HepG2 (cell line): ENCODE results near the gene AMIGO1. TPM values are rescaled to one million over a fixed set of nuclear protein-coding genes. Genes with fewer than 3 reads are reported as not detected.

Experiments used
- BCL6 ChIP-seq: IDR thresholded peaks from 2 replicates; pipeline ENCODE4 v1.6.1; 2016; ENCODE audit warnings: missing genetic modification reagents, missing compliant biosample characterization
- CEBPG ChIP-seq: IDR thresholded peaks from 2 replicates; pipeline ENCODE4 v1.6.1; 2016
- ELF3 ChIP-seq: IDR thresholded peaks from 2 replicates; pipeline ENCODE4 v1.6.1; 2016; ENCODE audit warnings: missing genetic modification reagents, missing compliant biosample characterization
- NFKB2 ChIP-seq: sonication (generic); formaldehyde crosslinking; IDR thresholded peaks from 2 replicates; pipeline ENCODE4 v1.4.0; 2020; ENCODE audit warnings: missing genetic modification reagents, borderline replicate concordance
- NKX3-1 ChIP-seq: sonication (generic); formaldehyde crosslinking; IDR thresholded peaks from 2 replicates; pipeline ENCODE4 v1.5.0; 2020; ENCODE audit warnings: missing genetic modification reagents
- TGIF2 ChIP-seq: IDR thresholded peaks from 2 replicates; pipeline ENCODE4 v1.6.1; 2016; ENCODE audit warnings: control low read depth, missing compliant biosample characterization
- ZNF224 ChIP-seq: sonication (generic); formaldehyde crosslinking; IDR thresholded peaks from 2 replicates; pipeline ENCODE4 v1.5.0; 2020; ENCODE audit warnings: mild to moderate bottlenecking, missing genetic modification reagents
- ZNF225 ChIP-seq: sonication (generic); formaldehyde crosslinking; IDR thresholded peaks from 2 replicates; pipeline ENCODE4 v1.4.0; 2020; ENCODE audit warnings: mild to moderate bottlenecking, missing genetic modification reagents
- ZNF24 ChIP-seq: fragments of 450-650 bp; IDR thresholded peaks from 2 replicates; pipeline ENCODE4 v1.6.1; 2017; ENCODE audit warnings: antibody characterized with exemption, mild to moderate bottlenecking
- ZNF564 ChIP-seq: sonication (generic); formaldehyde crosslinking; IDR thresholded peaks from 2 replicates; pipeline ENCODE4 v1.8.1; 2023; ENCODE audit warnings: mild to moderate bottlenecking, missing genetic modification reagents
- ZNF598 ChIP-seq: sonication (generic); formaldehyde crosslinking; IDR thresholded peaks from 2 replicates; pipeline ENCODE4 v1.5.1; 2020; ENCODE audit warnings: mild to moderate bottlenecking, missing genetic modification reagents, borderline replicate concordance
- ZNF747 ChIP-seq: sonication (generic); formaldehyde crosslinking; IDR thresholded peaks from 2 replicates; pipeline ENCODE4 v1.8.1; 2023; ENCODE audit warnings: missing genetic modification reagents, mild to moderate bottlenecking, borderline replicate concordance
- polyA plus RNA-seq, 8 experiments: library from polyadenylated mRNA; depleted of rRNA in 3 of 8; stranded (reverse) in 7 of 8; unstranded in 1 of 8; fragments of >200 nt; fragmentation: Illumina TruSeq in 4 of 8; extraction: Trizol in 4 of 8; gene quantifications; 2 replicates each; pipeline versions ENCODE4 v1.2.1 to v1.2.3, GENCODE V29; 2011 to 2016; ENCODE audit warnings: low read depth in 4 of 8, missing spikeins in 1 of 8, mixed read lengths in 1 of 8; ENCODE audit not compliant: insufficient read depth in 1 of 8
- total RNA-seq, 5 experiments: library from RNA; depleted of rRNA; stranded (reverse); fragments of >200 nt; fragmentation: Illumina TruSeq; extraction: Trizol; gene quantifications; 2 replicates each; pipeline ENCODE4 v1.2.3, GENCODE V29; 2016; ENCODE audit warnings: low read depth in 1 of 5
- TF ChIP-seq, protein P1 (sequence below), 2 experiments: fragments of 450-650 bp in 1 of 2; sonication (generic) in 1 of 2; formaldehyde crosslinking in 1 of 2; IDR thresholded peaks; 2 replicates each; pipeline versions ENCODE4 v1.6.1 to v1.8.0; 2016 to 2022; ENCODE audit warnings: antibody characterized with exemption in 1 of 2, mild to moderate bottlenecking in 1 of 2, missing genetic modification reagents in 1 of 2
- TF ChIP-seq, protein P2 (sequence below): IDR thresholded peaks from 2 replicates; pipeline ENCODE4 v1.6.1; 2016; ENCODE audit warnings: low read depth, borderline replicate concordance
- TF ChIP-seq, protein P3 (sequence below): IDR thresholded peaks from 2 replicates; pipeline ENCODE4 v1.6.1; 2018; ENCODE audit warnings: missing genetic modification reagents
- TF ChIP-seq, protein P4 (sequence below): sonication (generic); formaldehyde crosslinking; IDR thresholded peaks from 2 replicates; pipeline ENCODE4 v1.4.0; 2020; ENCODE audit warnings: missing genetic modification reagents, borderline replicate concordance

Gene AMIGO1
- total and polyA plus RNA-seq, 2 of the 13 experiments (the other 11 are each of a cell fraction or from before 2014, with no cell fraction given), result 0.40 to 1.3 TPM

DNA sequence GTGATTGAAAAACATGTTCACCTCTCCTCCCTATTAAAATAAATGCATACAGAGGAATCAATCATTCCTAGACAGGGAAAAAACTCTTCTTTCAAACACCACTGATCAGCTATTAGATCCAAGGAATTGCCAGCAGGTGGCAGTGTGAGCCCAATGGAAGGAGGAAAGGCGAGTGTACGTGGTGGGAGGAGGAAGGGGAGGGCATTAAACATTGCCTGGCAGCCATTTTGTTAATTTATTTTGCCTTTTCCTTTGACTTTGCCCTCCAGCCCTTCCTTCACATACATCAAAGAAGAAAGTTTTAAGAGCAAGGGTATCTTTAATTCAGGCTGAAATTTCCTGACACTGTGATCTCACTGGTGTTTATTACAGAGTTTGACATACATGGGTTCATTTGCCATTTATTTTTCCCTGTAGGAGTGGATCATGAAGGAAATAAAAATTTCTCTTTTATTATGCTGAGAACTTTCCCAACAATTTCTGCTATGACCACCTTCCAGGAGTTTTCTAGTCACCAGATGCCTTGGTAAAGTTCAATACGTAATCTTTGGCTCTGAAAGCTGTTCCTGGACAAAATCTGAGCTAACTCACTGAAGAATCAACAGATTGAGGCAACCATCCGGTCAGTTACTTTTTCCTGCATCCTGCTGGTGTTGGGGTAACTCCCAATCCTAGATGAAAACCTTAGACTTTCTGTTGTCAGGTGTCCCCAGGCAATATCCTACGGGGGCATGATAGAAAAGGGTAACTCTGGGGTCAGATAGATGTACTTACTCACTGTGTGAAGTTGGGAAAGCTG is 37.0 kb upstream of the AMIGO1 start (continued):
- TF ChIP-seq, protein P1, sequence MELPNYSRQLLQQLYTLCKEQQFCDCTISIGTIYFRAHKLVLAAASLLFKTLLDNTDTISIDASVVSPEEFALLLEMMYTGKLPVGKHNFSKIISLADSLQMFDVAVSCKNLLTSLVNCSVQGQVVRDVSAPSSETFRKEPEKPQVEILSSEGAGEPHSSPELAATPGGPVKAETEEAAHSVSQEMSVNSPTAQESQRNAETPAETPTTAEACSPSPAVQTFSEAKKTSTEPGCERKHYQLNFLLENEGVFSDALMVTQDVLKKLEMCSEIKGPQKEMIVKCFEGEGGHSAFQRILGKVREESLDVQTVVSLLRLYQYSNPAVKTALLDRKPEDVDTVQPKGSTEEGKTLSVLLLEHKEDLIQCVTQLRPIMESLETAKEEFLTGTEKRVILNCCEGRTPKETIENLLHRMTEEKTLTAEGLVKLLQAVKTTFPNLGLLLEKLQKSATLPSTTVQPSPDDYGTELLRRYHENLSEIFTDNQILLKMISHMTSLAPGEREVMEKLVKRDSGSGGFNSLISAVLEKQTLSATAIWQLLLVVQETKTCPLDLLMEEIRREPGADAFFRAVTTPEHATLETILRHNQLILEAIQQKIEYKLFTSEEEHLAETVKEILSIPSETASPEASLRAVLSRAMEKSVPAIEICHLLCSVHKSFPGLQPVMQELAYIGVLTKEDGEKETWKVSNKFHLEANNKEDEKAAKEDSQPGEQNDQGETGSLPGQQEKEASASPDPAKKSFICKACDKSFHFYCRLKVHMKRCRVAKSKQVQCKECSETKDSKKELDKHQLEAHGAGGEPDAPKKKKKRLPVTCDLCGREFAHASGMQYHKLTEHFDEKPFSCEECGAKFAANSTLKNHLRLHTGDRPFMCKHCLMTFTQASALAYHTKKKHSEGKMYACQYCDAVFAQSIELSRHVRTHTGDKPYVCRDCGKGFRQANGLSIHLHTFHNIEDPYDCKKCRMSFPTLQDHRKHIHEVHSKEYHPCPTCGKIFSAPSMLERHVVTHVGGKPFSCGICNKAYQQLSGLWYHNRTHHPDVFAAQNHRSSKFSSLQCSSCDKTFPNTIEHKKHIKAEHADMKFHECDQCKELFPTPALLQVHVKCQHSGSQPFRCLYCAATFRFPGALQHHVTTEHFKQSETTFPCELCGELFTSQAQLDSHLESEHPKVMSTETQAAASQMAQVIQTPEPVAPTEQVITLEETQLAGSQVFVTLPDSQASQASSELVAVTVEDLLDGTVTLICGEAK (IDR thresholded peaks at IDR 0.05), result no peak
- TF ChIP-seq, protein P1 (CRISPR knock-in tag; IDR thresholded peaks at IDR 0.05), result no peak
- TF ChIP-seq ZNF225 (CRISPR knock-in tag), result no peak
- TF ChIP-seq NKX3-1, result no peak
- TF ChIP-seq TGIF2 (CRISPR knock-in tag), result no peak
- TF ChIP-seq ZNF747, result peak; percentile 34; the same call in 1 of the 2 replicates
- peak; percentile 82 for TF ChIP-seq ELF3 (CRISPR knock-in tag)
- TF ChIP-seq, protein P2, sequence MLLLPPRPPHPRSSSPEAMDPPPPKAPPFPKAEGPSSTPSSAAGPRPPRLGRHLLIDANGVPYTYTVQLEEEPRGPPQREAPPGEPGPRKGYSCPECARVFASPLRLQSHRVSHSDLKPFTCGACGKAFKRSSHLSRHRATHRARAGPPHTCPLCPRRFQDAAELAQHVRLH, result no peak
- TF ChIP-seq, protein P3, sequence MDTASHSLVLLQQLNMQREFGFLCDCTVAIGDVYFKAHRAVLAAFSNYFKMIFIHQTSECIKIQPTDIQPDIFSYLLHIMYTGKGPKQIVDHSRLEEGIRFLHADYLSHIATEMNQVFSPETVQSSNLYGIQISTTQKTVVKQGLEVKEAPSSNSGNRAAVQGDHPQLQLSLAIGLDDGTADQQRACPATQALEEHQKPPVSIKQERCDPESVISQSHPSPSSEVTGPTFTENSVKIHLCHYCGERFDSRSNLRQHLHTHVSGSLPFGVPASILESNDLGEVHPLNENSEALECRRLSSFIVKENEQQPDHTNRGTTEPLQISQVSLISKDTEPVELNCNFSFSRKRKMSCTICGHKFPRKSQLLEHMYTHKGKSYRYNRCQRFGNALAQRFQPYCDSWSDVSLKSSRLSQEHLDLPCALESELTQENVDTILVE (CRISPR knock-in tag), result no peak
- no peak for TF ChIP-seq ZNF598 (CRISPR knock-in tag)
- no peak for TF ChIP-seq ZNF24
- TF ChIP-seq ZNF564 (CRISPR knock-in tag), result no peak
- no peak for TF ChIP-seq NFKB2 (CRISPR knock-in tag)
- TF ChIP-seq, protein P4, sequence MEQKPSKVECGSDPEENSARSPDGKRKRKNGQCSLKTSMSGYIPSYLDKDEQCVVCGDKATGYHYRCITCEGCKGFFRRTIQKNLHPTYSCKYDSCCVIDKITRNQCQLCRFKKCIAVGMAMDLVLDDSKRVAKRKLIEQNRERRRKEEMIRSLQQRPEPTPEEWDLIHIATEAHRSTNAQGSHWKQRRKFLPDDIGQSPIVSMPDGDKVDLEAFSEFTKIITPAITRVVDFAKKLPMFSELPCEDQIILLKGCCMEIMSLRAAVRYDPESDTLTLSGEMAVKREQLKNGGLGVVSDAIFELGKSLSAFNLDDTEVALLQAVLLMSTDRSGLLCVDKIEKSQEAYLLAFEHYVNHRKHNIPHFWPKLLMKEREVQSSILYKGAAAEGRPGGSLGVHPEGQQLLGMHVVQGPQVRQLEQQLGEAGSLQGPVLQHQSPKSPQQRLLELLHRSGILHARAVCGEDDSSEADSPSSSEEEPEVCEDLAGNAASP (CRISPR knock-in tag), result 0 out of 2 replicates have a peak, but pooled peaks have one; percentile 9
- no peak for TF ChIP-seq CEBPG (CRISPR knock-in tag)
- peak; percentile 67 for TF ChIP-seq BCL6 (CRISPR knock-in tag)
- TF ChIP-seq ZNF224 (CRISPR knock-in tag), result no peak
